Fibroblast of the aortic adventitia (primary cell): ENCODE data around the gene OTOS. TPM values are rescaled to one million over a fixed set of nuclear protein-coding genes. Genes with fewer than 3 reads are reported as not detected.

Source experiments
- DNase-seq: peaks from one replicate; pipeline ENCODE4 v3.0.0-alpha.2; 2010; ENCODE audit warnings: low read depth
- H3K4me3 ChIP-seq: 2 replicates; pipeline ENCODE4 v1.5.1; 2011; ENCODE audit warnings: low read depth, mild to moderate bottlenecking, control low read depth, low read length, moderate library complexity
- CTCF ChIP-seq: IDR thresholded peaks from 2 replicates; pipeline ENCODE4 v1.5.1; 2011; ENCODE audit warnings: mild to moderate bottlenecking, low read length, control low read depth, inconsistent platforms; ENCODE audit not compliant: insufficient read depth
- total RNA-seq: library from RNA; depleted of rRNA; stranded (reverse); fragments of >200 nt; gene quantifications from 2 replicates; pipeline ENCODE4 v1.2.3, GENCODE V29; 2012; ENCODE audit warnings: low replicate concordance

The OTOS gene
- total RNA-seq, 1 donor = not detected

GRCh38 chr2:240183006-240183874 is 42.8 kb upstream of the OTOS start:
- no peak for TF ChIP-seq CTCF
- no peak for DNase-seq
- no peak overlapping the region for H3K4me3 ChIP-seq

GRCh38 chr2:240182476-240182875 is 42.0 kb upstream of the OTOS start:
- DNase-seq = no peak
- no peak for TF ChIP-seq CTCF
- H3K4me3 ChIP-seq = no peak overlapping the region

GRCh38 chr2:240182001-240182400 is 41.5 kb upstream of the OTOS start:
- DNase-seq = no peak
- no peak overlapping the region for H3K4me3 ChIP-seq
- TF ChIP-seq CTCF = no peak

- no peak for TF ChIP-seq CTCF
- H3K4me3 ChIP-seq = no peak overlapping the region
- no peak for DNase-seq
These were observed 39.6 kb upstream of the OTOS start for GRCh38 chr2:240179941-240180666.

GRCh38 chr2:240179186-240179815 is 38.8 kb upstream of the OTOS start:
- TF ChIP-seq CTCF = no peak
- DNase-seq = no peak
- H3K4me3 ChIP-seq = no peak overlapping the region

GRCh38 chr2:240178564-240178963 is 38.1 kb upstream of the OTOS start:
- no peak for TF ChIP-seq CTCF
- DNase-seq = no peak
- H3K4me3 ChIP-seq = no peak overlapping the region
